Stimulated activated CD8-positive, alpha-beta memory T cell treated with anti-CD3 and anti-CD28 coated beads, Interleukin-4, amount 100 ng/mL, for 4 hours (primary cell): Measurements from ENCODE around the gene ZNF606.
A peak's percentile ranks its signal among the peaks of the same experiment; 100 is the strongest.

Source experiments
- DNase-seq, 2 donors: peaks; one replicate each; pipeline ENCODE4 v3.0.0-alpha.2; 2020; ENCODE audit warnings: low read depth in 2 of 2, low spot score in 1 of 2

ZNF606 gene

GRCh38 chr19:58002384-58003173 is at the start of gene ZNF606:
Gene ZNF606, minus strand, starts transcription at chr19:58002820. Its CDS starts 1,501 bp downstream, at chr19:58001319.
- peak; percentile 51 to 70 for DNase-seq

GRCh38 chr19:58052256-58052655 is 49.6 kb upstream of the ZNF606 start:
- DNase-seq, result no peak

DNA sequence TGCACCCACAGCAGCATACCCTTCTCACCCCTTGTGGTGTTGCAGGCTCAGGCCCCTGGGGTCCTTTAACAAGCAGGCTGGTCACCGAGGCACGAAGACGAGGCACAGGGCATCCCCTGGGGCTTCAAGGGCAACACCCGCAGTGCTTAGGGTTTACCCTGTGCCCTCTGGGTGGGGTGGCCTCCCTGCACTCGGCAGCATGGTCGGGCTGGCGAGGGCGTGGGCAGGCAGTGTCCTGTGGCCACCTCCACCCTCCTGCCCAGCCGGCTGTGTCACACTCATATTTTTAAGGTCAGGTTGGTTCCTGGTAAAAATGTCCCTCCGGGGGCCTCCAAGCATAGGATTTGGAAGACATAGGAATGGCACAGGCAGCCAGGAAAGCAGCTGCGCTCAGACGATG is 45.1 kb upstream of the ZNF606 start:
- DNase-seq, result no peak

- DNase-seq, result no peak
Observed at GRCh38 chr19:58046856-58047255, 44.2 kb upstream of the ZNF606 start.

DNA sequence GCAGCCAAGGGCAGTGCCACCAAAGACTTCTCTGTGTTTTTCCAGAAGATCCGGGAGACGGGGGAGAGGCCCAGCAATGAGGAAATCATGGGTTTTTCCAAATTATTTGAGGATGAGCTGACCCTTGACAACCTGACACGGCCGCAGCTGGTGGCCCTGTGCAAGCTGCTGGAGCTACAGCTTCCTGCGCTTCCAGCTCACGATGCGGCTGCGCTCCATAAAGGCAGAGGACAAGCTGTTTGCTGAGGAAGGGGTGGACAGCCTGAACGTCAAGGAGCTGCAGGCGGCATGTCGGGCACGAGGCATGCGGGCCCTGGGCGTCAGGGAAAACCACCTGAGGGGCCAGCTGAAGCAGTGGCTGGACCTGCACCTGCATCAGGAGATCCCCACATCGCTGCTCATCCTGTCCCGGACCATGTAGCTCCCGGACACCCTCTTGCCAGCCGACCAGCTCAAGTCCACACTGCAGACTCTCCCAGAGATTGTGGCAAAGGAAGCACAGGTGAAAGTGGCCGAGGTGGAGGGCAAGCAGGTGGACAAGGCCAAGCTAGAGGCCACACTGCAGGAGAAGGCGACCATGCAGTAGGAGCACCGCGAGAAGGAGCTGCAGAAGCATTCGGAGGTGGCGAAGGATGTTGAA is 42.9 kb upstream of the ZNF606 start:
- DNase-seq, result no peak

- no peak for DNase-seq
Observed at GRCh38 chr19:58044886-58045285, 42.3 kb upstream of the ZNF606 start.

GRCh38 chr19:58044391-58044790 is 41.8 kb upstream of the ZNF606 start:
- DNase-seq, result no peak

DNA sequence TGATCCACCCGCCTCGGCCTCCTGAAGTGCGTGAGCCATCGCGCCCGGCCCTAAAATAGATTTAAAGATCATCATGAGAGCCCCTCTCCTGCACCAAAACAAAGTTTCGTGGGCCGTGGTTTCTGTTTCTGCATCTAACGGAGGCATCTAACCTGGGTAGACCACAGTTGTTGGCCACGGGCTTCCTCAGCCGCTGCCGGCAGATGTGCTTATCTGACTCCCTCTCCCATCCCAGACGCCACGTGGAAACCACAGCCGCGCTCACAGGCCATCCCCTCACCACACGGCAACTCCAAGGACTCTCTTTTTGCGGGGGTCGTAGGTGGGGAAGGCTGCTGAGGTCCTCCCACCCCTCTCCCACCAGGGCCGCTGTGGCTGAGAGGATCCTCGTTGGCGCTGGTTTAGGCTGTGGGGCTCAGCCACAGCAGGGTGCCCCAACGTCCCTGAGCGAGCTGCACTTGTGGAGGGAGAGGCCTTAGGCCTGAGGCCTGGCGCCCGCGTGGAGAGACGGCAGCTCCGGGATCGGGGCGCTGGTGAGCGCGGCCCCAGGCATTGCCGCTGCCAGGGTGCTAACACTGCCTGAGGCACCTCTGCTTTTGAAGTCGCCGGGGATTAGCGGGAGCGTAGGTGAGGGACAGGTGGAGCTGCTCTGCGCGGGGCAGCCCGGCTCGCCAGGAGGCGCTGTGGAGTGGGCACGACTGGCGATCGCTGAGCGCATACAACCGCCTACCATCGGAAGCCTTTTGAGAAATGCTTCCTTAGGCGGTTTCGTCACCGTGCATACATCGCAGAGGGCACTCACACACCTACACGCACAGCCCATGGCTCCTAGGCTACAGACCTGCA is 40.1 kb upstream of the ZNF606 start:
- DNase-seq, result no peak

- DNase-seq, result no peak
Observed at GRCh38 chr19:58040751-58041525, 38.3 kb upstream of the ZNF606 start.

- no peak for DNase-seq
Observed at GRCh38 chr19:58038688-58039204, 36.1 kb upstream of the ZNF606 start.

GRCh38 chr19:58037927-58038687 is 35.5 kb upstream of the ZNF606 start:
- DNase-seq, result no peak

DNA sequence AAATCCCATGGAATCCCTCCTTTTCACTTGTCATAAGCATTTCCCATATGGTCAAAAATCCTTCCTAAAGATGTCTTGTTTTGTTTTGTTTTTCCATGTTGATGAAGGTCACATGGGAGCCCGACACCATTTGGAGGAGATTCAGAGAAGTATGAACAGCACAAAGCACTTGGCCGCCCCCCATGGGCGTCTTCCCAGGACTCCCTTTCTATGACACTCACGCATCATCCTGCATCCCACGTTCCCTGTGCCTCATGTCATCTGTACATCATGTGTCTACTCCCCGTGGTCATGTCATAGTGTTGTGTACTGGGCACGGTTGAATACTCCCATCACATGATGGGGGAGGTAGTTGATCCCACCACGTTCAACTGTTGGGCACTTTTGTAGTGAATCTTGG is 33.2 kb upstream of the ZNF606 start:
- no peak for DNase-seq

GRCh38 chr19:58034477-58034793 is 31.8 kb upstream of the ZNF606 start:
- DNase-seq, result no peak

- DNase-seq, result peak in 1 of 2 donors; percentile 4
Observed at GRCh38 chr19:58033741-58034476, 31.3 kb upstream of the ZNF606 start, which contains the start of gene ZSCAN1. Gene ZSCAN1, plus strand, starts transcription at chr19:58034025. Its CDS starts 3,812 bp downstream, at chr19:58037837.

GRCh38 chr19:58024661-58025060 is 22.0 kb upstream of the ZNF606 start:
- no peak for DNase-seq

- DNase-seq, result no peak
Observed at GRCh38 chr19:58022283-58022660, 19.7 kb upstream of the ZNF606 start.

DNA sequence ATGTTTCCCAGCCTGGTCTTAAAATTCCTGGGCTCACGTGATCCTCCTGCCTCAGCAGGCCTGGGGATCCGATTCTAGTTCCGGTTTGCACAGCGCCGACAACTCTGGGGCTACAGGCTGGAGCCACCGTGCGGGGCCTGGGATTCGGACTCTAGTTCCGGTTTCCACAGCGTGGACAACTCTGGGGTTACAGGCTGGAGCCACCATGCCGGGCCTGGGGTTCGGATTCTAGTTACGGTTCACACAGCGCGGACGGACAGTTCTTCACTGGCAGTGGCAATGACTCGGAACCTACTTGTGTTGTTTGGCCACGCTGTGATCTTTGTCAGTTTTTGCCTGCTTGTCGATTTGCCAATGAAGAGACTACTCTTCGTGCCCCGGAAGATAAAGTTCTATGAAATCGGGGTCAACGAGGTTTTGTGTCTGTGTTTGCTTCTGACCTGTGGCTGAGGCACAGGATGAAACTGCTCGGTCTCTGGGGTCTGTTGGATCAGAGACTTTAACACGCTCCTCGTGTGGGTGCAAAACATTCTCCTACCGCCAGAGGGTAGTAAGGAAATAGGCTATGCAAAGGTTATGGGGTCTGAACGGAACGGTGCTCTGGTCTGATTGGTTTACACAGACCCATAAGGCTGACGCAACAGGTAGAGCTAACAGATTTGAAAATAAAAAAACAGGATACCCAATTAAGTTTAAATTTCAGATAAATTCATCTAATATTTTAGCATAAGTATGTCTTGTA is 19.1 kb upstream of the ZNF606 start:
- no peak for DNase-seq

GRCh38 chr19:58020129-58020528 is 17.5 kb upstream of the ZNF606 start:
- no peak for DNase-seq

GRCh38 chr19:58014141-58014540 is 11.5 kb upstream of the ZNF606 start:
- DNase-seq, result no peak
